GM12878 (cell line): Measurements from ENCODE around the gene MALRD1. TPM values are rescaled to one million over a fixed set of nuclear protein-coding genes. Genes with fewer than 3 reads are reported as not detected.

ENCODE experiments used
- ATAC-seq: fragments of 200-7000 bp; cut with Tn5 transposase; 3 replicates; pipeline ENCODE4 v1.9.1; 2020; ENCODE audit warnings: mild to moderate bottlenecking, moderate library complexity
- BruUV-seq: library from RNA; stranded (reverse); fragments of 400-500 nt; replicated peaks from 2 replicates; lab custom pipeline; 2021; lab: Mats Ljungman, UMichigan
- CTCF ChIA-PET: fragments of 300-600 bp; sonication (Branson Sonifier 250); formaldehyde crosslinking; extraction: SDS; loops from one replicate; lab custom pipeline; 2021; ENCODE audit warnings: inconsistent platforms; lab: Yijun Ruan, JAX
- POLR2A ChIA-PET: fragments of 350-600 bp; formaldehyde crosslinking; extraction: SDS; loops from one replicate; lab custom pipeline; 2021; ENCODE audit warnings: inconsistent platforms; lab: Charles Lee
- RAD21 ChIA-PET: fragments of 300-600 bp; sonication (Branson Sonifier 250); formaldehyde crosslinking; loops from one replicate; lab custom pipeline; 2023; ENCODE audit warnings: antibody characterized with exemption; ENCODE audit not compliant: unreplicated experiment; lab: Charles Lee
- SMC1A ChIA-PET: fragments of 300-600 bp; sonication (Branson Sonifier 250); formaldehyde crosslinking; loops from one replicate; lab custom pipeline; 2023; ENCODE audit not compliant: unreplicated experiment, uncharacterized antibody; lab: Charles Lee
- DNase-seq: peaks from one replicate; pipeline ENCODE4 v3.0.0-alpha.2; 2011; ENCODE audit warnings: low read depth, low spot score
- FAIRE-seq: peaks from 3 replicates; lab custom pipeline; 2011; peaks lifted over from hg19 to GRCh38; lab: Jason Lieb, UNC
- H2AFZ ChIP-seq: 2 replicates; pipeline ENCODE4 v1.6.0; 2011; ENCODE audit warnings: low read depth, low read length, control low read depth; ENCODE audit not compliant: control insufficient read depth
- H3K27ac ChIP-seq: 2 replicates; pipeline ENCODE4 v1.5.1; 2011; ENCODE audit warnings: control low read depth; ENCODE audit not compliant: control insufficient read depth, insufficient read depth
- H3K27me3 ChIP-seq, 2 experiments: replicated peaks in 1 of 2; 2 replicates each; pipeline versions ENCODE4 v1.6.0 to v1.6.1; 2011; ENCODE audit warnings: low read length in 1 of 2; ENCODE audit not compliant: control insufficient read depth in 2 of 2, insufficient read depth in 2 of 2
- H3K36me3 ChIP-seq, 2 experiments: 2 replicates each; pipeline ENCODE4 v1.5.1; 2011; ENCODE audit warnings: low read length in 1 of 2; ENCODE audit not compliant: control insufficient read depth in 2 of 2, insufficient read depth in 2 of 2
- H3K4me1 ChIP-seq: 2 replicates; pipeline ENCODE4 v1.6.1; 2011; ENCODE audit warnings: mild to moderate bottlenecking, low read length, moderate library complexity, mixed read lengths; ENCODE audit not compliant: control insufficient read depth, insufficient read depth
- H3K4me2 ChIP-seq: 2 replicates; pipeline ENCODE4 v1.6.0; 2011; ENCODE audit warnings: control low read depth; ENCODE audit not compliant: control insufficient read depth, insufficient read depth
- H3K4me3 ChIP-seq: fragments of 200-600 bp; sonication (generic); 2 replicates; pipeline ENCODE4 v1.5.1; 2016
- H3K79me2 ChIP-seq: 2 replicates; pipeline ENCODE4 v1.6.0; 2011; ENCODE audit warnings: low read length; ENCODE audit not compliant: control insufficient read depth, insufficient read depth
- H3K9ac ChIP-seq: 2 replicates; pipeline ENCODE4 v1.8.0; 2011; ENCODE audit warnings: low read length, control low read depth, mixed read lengths; ENCODE audit not compliant: control insufficient read depth, insufficient read depth
- H3K9me3 ChIP-seq: replicated peaks from 3 replicates; pipeline ENCODE4 v1.5.1; 2011; ENCODE audit warnings: mild to moderate bottlenecking, low read length; ENCODE audit not compliant: control insufficient read depth, insufficient read depth
- H4K20me1 ChIP-seq: 2 replicates; pipeline ENCODE4 v1.6.0; 2011; ENCODE audit not compliant: control insufficient read depth, insufficient read depth
- CBFB ChIP-seq: IDR thresholded peaks from 2 replicates; pipeline ENCODE4 v1.6.1; 2016; ENCODE audit warnings: antibody characterized with exemption, low read depth
- E2F8 ChIP-seq: fragments of 450-650 bp; IDR thresholded peaks from 2 replicates; pipeline ENCODE4 v1.6.1; 2018; ENCODE audit warnings: mild to moderate bottlenecking, low read depth, moderate library complexity; ENCODE audit not compliant: partially characterized antibody
- MTA2 ChIP-seq: fragments of 450-650 bp; IDR thresholded peaks from 2 replicates; pipeline ENCODE4 v1.6.1; 2016; ENCODE audit warnings: low read depth, mild to moderate bottlenecking, moderate library complexity
- NR2C1 ChIP-seq: fragments of 450-650 bp; IDR thresholded peaks from 2 replicates; pipeline ENCODE4 v1.6.1; 2017; ENCODE audit warnings: antibody characterized with exemption, mild to moderate bottlenecking, moderate library complexity
- TBL1XR1 ChIP-seq: IDR thresholded peaks from 2 replicates; pipeline ENCODE4 v1.6.1; 2012; ENCODE audit warnings: low read depth, low read length, improper control_type of control experiment
- WGBS: methylation state at CpG from one replicate; pipeline ENCODE4 v1.1.6; 2016; ENCODE audit warnings: low lambda C conversion rate; ENCODE audit not compliant: insufficient replicate concordance, insufficient coverage; ENCODE audit errors: missing lambda C conversion rate; 5-methylcytosine and 5-hydroxymethylcytosine counted together
- in situ Hi-C: fragments of 300-500 bp; cut with MboI; formaldehyde crosslinking; loops from 9 replicates; pipeline ENCODE4 v1.14.3; 2018; ENCODE audit warnings: mixed read lengths
- intact Hi-C: fragments of 100-400 bp; cut with micrococcal nuclease; formaldehyde crosslinking; loops from one replicate; pipeline ENCODE4 v1.14.2; 2022; ENCODE audit not compliant: unreplicated experiment
- polyA plus RNA-seq, 11 experiments: library from polyadenylated mRNA; depleted of rRNA in 4 of 11; unstranded in 6 of 11; stranded (reverse) in 5 of 11; fragments of >200 nt; fragmentation: Nextera tagmentation in 4 of 11; fragmentation: Illumina TruSeq in 1 of 11; extraction: Ambion mirVana in 4 of 11; extraction: Trizol in 1 of 11; gene quantifications; 1 replicate in 1 of 11; 2 replicates in 10 of 11; pipeline versions ENCODE4 v1.2.1 to v1.2.3, GENCODE V29; 2011 to 2016; ENCODE audit warnings: inconsistent platforms in 2 of 11, missing spikeins in 2 of 11, low read depth in 1 of 11
- total RNA-seq, 4 experiments: library from RNA; depleted of rRNA in 3 of 4; stranded (reverse); fragments of >200 nt in 3 of 4; fragmentation: Illumina TruSeq in 1 of 4; extraction: Trizol in 1 of 4; gene quantifications; 2 replicates each; pipeline versions ENCODE4 v1.2.1 to v1.2.3, GENCODE V29; 2013 to 2021
- TF ChIP-seq, protein P1 (sequence below): fragments of 450-650 bp; formaldehyde crosslinking; IDR thresholded peaks from 2 replicates; pipeline ENCODE4 v1.4.0; 2020; ENCODE audit warnings: mild to moderate bottlenecking, moderate library complexity
- TF ChIP-seq, protein P2 (sequence below): IDR thresholded peaks from 2 replicates; pipeline ENCODE4 v1.6.1; 2012; ENCODE audit warnings: low read depth, low read length, improper control_type of control experiment
- TF ChIP-seq, protein P3 (sequence below): IDR thresholded peaks from 2 replicates; pipeline ENCODE4 v1.6.1; 2012; ENCODE audit warnings: mild to moderate bottlenecking, low read depth, low read length

MALRD1 gene
- total and polyA plus RNA-seq, 10 of the 15 experiments (the other 5 are each of a cell fraction or from before 2014, with no cell fraction given), result 0.12 to 6.6 (median 0.26) TPM; not detected in 2

GRCh38 chr10:19676063-19676462, 627.5 kb downstream of the MALRD1 start:
- FAIRE-seq (no peak), DNase-seq (no peak), ATAC-seq (no peak)
- RAD21 ChIA-PET, result no interaction called here
- intact Hi-C loops, result no loop called here
- no peak overlapping the region for H3K27ac ChIP-seq
- SMC1A ChIA-PET, result interaction anchor here (1.1 kb wide), 1 partner anchor 114 kb away, joined by 3 read pairs; no protein-coding TSS in a partner anchor
- no peak overlapping the region for H3K4me3 ChIP-seq
- H3K9ac ChIP-seq, result no peak overlapping the region
- H2AFZ ChIP-seq, result no peak overlapping the region
- 33% methylated on average over 4 of the region's 4 CpGs for WGBS
- no peaks in the 10 kb centered on the region for H4K20me1 ChIP-seq
- POLR2A ChIA-PET, result no interaction called here
- BruUV-seq, result no TSS peak
- H3K27me3 ChIP-seq, result no peaks in the 10 kb centered on the region
- CTCF ChIA-PET, result no interaction called here
- no peaks in the 10 kb centered on the region for H3K4me1 ChIP-seq
- H3K79me2 ChIP-seq, result no peaks in the 10 kb centered on the region
- in situ Hi-C loops, result no loop called here
- no peak overlapping the region for H3K4me2 ChIP-seq
- H3K9me3 ChIP-seq, result no peaks in the 10 kb centered on the region
- no peaks in the 10 kb centered on the region for H3K36me3 ChIP-seq
- TF ChIP-seq, protein P1, sequence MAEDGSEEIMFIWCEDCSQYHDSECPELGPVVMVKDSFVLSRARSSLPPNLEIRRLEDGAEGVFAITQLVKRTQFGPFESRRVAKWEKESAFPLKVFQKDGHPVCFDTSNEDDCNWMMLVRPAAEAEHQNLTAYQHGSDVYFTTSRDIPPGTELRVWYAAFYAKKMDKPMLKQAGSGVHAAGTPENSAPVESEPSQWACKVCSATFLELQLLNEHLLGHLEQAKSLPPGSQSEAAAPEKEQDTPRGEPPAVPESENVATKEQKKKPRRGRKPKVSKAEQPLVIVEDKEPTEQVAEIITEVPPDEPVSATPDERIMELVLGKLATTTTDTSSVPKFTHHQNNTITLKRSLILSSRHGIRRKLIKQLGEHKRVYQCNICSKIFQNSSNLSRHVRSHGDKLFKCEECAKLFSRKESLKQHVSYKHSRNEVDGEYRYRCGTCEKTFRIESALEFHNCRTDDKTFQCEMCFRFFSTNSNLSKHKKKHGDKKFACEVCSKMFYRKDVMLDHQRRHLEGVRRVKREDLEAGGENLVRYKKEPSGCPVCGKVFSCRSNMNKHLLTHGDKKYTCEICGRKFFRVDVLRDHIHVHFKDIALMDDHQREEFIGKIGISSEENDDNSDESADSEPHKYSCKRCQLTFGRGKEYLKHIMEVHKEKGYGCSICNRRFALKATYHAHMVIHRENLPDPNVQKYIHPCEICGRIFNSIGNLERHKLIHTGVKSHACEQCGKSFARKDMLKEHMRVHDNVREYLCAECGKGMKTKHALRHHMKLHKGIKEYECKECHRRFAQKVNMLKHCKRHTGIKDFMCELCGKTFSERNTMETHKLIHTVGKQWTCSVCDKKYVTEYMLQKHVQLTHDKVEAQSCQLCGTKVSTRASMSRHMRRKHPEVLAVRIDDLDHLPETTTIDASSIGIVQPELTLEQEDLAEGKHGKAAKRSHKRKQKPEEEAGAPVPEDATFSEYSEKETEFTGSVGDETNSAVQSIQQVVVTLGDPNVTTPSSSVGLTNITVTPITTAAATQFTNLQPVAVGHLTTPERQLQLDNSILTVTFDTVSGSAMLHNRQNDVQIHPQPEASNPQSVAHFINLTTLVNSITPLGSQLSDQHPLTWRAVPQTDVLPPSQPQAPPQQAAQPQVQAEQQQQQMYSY (CRISPR knock-in tag), result no peak
- TF ChIP-seq, protein P2, sequence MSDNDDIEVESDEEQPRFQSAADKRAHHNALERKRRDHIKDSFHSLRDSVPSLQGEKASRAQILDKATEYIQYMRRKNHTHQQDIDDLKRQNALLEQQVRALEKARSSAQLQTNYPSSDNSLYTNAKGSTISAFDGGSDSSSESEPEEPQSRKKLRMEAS, result no peak
- no peak for TF ChIP-seq MTA2
- TF ChIP-seq, protein P3, sequence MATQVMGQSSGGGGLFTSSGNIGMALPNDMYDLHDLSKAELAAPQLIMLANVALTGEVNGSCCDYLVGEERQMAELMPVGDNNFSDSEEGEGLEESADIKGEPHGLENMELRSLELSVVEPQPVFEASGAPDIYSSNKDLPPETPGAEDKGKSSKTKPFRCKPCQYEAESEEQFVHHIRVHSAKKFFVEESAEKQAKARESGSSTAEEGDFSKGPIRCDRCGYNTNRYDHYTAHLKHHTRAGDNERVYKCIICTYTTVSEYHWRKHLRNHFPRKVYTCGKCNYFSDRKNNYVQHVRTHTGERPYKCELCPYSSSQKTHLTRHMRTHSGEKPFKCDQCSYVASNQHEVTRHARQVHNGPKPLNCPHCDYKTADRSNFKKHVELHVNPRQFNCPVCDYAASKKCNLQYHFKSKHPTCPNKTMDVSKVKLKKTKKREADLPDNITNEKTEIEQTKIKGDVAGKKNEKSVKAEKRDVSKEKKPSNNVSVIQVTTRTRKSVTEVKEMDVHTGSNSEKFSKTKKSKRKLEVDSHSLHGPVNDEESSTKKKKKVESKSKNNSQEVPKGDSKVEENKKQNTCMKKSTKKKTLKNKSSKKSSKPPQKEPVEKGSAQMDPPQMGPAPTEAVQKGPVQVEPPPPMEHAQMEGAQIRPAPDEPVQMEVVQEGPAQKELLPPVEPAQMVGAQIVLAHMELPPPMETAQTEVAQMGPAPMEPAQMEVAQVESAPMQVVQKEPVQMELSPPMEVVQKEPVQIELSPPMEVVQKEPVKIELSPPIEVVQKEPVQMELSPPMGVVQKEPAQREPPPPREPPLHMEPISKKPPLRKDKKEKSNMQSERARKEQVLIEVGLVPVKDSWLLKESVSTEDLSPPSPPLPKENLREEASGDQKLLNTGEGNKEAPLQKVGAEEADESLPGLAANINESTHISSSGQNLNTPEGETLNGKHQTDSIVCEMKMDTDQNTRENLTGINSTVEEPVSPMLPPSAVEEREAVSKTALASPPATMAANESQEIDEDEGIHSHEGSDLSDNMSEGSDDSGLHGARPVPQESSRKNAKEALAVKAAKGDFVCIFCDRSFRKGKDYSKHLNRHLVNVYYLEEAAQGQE, result no peak
- TF ChIP-seq E2F8, result no peak
- no peak for TF ChIP-seq CBFB
- TF ChIP-seq TBL1XR1, result no peak
- no peak for TF ChIP-seq NR2C1
